NCI-H1105 (cell line): Measurements from ENCODE around the gene IFT80.
A peak's percentile ranks its signal among the peaks of the same experiment; 100 is the strongest.

ENCODE experiments used
- DNase-seq: peaks from one replicate; lab custom pipeline; 2025; lab: John Stamatoyannopoulos, UW

IFT80 gene

GRCh38 chr3:160399125-160400029 is at the start of gene IFT80, which contains the start of gene SMC4:
TSS of gene IFT80 (minus strand) at chr3:160399225. CDS start at chr3:160384600, 14,625 bp downstream.
TSS of gene SMC4 (plus strand) at chr3:160399650. CDS start at chr3:160400827, 1,177 bp downstream.
- peak; percentile 99 for DNase-seq

GRCh38 chr3:160447544-160447943 is 48.5 kb upstream of the IFT80 start:
- DNase-seq, result no peak

- no peak for DNase-seq
These were observed 47.6 kb upstream of the IFT80 start for GRCh38 chr3:160446522-160447056.

GRCh38 chr3:160445854-160446253 is 46.8 kb upstream of the IFT80 start:
- DNase-seq, result no peak

GRCh38 chr3:160444411-160444810 is 45.4 kb upstream of the IFT80 start:
- DNase-seq, result no peak

- DNase-seq, result no peak
These were observed 41.7 kb upstream of the IFT80 start for GRCh38 chr3:160440687-160441086.

GRCh38 chr3:160437083-160437455 is 38.0 kb upstream of the IFT80 start:
- DNase-seq, result no peak

- DNase-seq, result no peak
These were observed 36.7 kb upstream of the IFT80 start for GRCh38 chr3:160435747-160436146.

GRCh38 chr3:160435095-160435494 is 36.1 kb upstream of the IFT80 start:
- DNase-seq, result no peak

- no peak for DNase-seq
These were observed 35.0 kb upstream of the IFT80 start for GRCh38 chr3:160434071-160434470.

GRCh38 chr3:160427832-160428424 is 28.9 kb upstream of the IFT80 start:
- no peak for DNase-seq

- no peak for DNase-seq
These were observed 18.3 kb upstream of the IFT80 start for GRCh38 chr3:160417311-160417710.

- peak; percentile 72 for DNase-seq
These were observed 14.7 kb upstream of the IFT80 start for GRCh38 chr3:160413613-160414248.

- no peak for DNase-seq
These were observed 13.5 kb upstream of the IFT80 start for GRCh38 chr3:160412477-160412876.

- no peak for DNase-seq
These were observed 11.0 kb upstream of the IFT80 start for GRCh38 chr3:160409812-160410610.

GRCh38 chr3:160403796-160404470 is 4.9 kb upstream of the IFT80 start:
- no peak for DNase-seq

- peak; percentile 32 for DNase-seq
These were observed 4.1 kb upstream of the IFT80 start for GRCh38 chr3:160403028-160403545.

- DNase-seq, result no peak
These were observed 3.4 kb upstream of the IFT80 start for GRCh38 chr3:160402221-160403027.

- DNase-seq, result peak; percentile 19
These were observed 2.5 kb upstream of the IFT80 start for GRCh38 chr3:160401291-160402095.
